Fibroblast of skin of left quadriceps (primary cell): ENCODE measurements around the gene SARNP.
A peak's percentile ranks its signal among the peaks of the same experiment; 100 is the strongest.
"Not testable (repeated sequence)": the region's sequence is repeated elsewhere in the genome, so short reads cannot be mapped to it uniquely, and the experiment has no call there.

Source experiments
- DNase-seq, 2 experiments: peaks; one replicate each; pipeline ENCODE4 v3.0.0-alpha.2; 2013; ENCODE audit warnings: low read depth in 2 of 2

Gene SARNP, protein sequence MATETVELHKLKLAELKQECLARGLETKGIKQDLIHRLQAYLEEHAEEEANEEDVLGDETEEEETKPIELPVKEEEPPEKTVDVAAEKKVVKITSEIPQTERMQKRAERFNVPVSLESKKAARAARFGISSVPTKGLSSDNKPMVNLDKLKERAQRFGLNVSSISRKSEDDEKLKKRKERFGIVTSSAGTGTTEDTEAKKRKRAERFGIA

DNA sequence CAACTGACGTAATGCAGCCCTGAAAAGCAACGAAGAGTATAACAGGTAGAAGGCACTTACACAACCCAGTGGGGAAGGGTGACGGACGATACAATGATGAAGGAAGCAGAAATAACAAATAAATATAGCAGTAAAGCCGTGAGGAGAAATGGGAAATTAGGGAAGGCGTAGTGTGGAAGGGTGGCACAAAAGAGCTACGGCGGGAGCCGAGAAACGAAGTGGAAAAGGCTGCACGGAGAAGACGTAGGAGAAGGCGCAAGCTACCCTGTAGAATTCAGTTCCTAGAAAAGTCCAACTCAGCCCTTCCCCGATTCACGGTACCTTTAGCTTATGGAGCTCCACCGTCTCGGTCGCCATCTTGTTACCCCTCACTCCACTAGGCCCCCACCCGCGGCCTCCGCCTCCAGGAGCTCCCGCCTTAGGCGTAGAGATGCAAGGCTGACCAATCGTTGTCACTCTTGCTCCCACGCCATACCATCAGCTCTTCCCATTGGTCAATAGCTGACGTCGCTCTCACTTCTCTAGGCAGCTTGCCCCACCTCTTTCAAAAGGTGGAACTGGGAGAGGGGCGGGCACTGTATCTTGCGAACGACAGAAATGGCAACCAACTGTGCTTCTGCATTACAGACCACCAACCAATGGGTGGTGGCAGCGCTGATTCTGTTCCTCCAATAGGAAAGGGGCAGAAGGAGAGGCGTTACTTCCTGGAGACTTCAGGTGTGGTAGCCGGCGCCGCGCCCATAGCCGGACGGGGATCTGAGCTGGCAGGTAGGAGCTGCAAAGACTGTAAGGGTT lies at the start of gene SARNP, which contains the start of gene ORMDL2:
TSS of gene SARNP (minus strand) at position 380 of the 795 bp plus-strand sequence. CDS start at position 357, 23 bp downstream.
TSS of gene ORMDL2 (plus strand) at position 697 of the 795 bp plus-strand sequence. CDS start 959 bp downstream, outside the sequence.
- peak; percentile 100 for DNase-seq

DNA sequence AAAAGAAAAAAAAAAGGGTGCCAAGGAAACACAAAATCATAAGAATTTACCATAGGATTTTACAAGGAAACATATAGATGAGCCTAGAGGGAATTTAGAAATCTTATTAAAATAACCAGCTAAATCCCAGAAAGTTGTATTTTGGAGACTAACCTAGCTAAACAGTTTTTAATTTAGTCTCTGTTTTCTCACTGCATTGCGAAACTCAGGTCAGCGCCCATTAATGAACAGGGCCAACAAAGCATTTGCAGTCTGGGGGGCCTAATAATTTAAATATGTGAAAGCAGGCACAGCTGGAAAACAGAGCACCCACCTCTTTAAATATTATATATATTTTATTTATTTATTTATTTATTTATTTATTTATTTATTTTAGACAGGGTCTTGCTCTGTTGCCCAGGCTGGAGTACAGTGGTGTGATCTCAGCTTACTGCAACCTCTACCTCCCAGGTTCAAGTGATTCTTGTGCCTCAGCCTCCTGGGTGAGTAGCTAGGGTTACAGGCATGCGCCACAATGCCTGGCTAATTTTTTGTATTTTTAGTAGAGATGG lies 49.0 kb upstream of the SARNP start:
- DNase-seq = not testable (repeated sequence)

DNA sequence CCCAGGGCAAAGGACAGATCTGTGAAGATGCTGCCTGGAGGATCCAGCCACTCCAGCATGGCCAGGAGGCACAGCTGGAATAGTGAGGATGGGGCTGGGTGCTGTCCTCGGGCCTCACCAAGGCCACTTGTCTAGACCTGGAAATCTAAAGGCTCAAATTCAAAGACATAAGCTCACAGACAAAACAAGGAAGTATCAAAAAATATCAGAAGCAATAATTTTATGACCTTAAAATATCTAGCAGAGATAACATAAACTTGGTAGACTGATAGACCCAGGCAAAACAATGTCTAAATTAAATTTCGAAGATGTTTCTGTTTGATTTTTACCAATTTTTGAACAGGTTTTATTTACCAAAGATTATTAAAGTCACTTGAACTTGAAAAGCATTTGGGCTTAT lies 47.8 kb upstream of the SARNP start:
- DNase-seq = no peak

DNA sequence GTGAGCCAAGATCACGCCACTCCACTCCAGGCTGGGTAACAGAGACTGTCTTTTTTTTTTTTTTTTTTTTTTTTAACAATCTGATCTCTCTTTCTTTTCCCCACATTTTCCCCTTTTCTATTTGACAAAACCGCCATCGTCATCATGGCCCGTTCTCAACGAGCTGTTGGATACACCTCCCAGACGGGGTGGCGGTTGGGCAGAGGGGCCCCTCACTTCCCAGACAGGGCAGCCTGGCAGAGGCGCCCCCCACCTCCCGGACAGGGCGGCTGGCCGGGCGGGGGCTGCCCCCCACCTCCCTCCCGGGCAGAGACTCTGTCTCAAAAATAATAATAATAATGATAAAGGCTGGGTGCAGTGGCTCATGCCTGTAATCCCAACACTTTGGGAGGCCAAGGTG lies 45.4 kb upstream of the SARNP start:
- DNase-seq = not testable (repeated sequence)

DNA sequence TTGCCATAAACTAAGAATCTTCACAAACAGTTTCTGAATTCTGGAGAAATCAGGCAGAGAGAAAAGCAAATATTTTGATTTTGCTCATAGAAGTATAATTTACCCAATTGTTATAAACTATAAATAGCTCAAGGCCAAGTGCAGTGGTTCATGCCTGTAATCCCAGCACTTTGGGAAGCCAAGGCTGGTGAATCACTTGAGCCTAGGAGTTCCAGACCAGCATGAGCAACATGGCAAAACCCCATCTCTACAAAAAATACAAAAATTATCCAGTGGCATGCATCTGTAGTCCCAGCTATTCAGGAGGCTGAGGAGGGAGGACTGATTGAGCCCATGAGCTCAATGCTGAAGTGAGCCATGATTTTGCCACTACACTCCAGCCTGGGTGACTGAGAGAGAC lies 44.8 kb upstream of the SARNP start:
- no peak for DNase-seq

DNA sequence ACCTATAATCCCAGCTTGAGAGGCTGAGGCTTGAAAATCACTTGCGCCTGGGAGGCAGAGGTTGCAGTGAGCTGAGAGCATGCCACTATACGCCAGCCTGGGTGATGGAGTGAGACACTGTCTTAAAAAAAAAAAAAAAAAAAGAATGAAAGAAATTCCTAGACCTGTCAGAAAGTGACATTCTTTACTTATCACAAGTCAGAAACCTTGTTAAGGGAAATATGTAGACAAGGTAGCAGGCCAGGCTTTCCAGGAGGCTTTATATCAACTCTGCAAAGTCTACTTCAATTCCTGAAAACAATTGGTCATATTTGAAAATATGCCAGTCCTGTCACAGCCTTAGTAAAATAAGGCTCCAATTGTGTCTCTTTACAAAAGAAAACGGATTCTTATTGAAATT lies 44.3 kb upstream of the SARNP start:
- DNase-seq = no peak

DNA sequence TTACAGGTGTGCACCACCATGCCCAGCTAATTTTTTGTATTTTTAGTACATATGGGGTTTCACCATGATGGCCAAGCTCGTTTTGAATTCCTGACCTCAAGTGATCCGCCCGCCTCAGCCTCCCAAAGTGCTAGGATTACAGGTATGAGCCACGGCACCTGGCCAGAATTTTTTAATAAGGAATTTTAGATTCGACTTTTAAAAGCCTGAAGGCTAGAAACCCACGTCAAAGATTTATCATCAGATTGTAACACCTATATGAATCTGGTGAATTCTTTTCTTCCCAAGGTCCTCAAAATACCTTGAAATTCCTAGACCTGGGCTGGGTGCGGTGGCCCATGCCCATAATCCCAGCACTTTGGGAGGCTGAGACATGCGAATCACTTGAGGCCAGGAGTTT lies 43.9 kb upstream of the SARNP start:
- DNase-seq = no peak

DNA sequence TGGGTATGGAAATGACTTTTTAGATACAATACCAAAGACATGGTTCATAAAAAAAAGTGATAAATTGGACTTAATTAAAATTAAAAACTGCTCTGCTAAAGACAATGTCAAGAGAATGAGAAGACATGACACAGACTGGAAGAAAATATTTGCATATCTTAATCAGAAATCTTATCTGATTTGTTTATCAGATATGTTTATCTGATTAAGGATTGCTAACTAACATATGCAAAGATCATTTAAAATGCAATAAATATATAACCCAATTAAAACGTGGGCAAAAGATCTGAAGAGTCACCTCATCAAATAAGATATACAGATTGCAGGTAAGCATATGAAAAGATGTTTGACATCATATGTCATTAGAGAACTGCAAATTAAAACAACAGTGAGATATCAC lies 35.2 kb upstream of the SARNP start:
- DNase-seq = no peak

DNA sequence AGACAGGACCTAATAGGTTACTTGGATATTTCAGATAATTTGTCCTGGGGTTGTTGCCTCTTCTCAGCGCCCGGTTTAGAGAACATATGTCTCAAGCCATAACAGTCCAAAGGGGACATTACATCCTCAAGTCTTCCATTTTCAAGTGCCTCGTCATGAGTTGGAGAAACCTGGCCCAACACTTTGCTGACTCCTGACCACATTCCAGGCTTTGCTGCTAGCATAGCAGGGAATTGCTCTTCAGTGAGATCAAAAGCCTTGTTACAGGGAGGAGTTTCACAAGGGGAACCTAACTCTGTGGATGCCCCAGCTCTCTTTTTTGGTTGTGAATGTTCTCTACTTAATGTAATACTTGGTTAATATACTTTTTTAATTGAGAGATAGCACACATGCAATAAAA lies 33.4 kb upstream of the SARNP start:
- DNase-seq = no peak

DNA sequence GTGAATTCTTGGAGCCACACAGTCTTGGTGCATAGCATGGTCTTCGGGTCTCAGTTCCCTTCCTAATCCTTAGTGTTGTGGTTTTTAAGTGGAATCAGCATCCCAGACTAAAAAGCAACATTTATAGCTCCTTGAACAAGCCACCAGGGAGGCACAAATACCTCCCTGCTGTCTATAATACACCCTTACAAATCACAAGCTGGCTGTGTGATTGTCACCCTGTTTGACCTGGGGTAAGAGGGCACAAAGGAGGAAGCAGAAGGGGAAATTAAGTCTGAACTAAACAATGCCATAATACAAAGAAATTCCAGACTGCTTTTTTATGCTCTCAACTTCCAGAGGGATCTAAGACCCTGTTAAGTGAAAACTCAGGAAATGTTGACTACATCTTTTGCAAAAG lies 32.9 kb upstream of the SARNP start:
- no peak for DNase-seq

DNA sequence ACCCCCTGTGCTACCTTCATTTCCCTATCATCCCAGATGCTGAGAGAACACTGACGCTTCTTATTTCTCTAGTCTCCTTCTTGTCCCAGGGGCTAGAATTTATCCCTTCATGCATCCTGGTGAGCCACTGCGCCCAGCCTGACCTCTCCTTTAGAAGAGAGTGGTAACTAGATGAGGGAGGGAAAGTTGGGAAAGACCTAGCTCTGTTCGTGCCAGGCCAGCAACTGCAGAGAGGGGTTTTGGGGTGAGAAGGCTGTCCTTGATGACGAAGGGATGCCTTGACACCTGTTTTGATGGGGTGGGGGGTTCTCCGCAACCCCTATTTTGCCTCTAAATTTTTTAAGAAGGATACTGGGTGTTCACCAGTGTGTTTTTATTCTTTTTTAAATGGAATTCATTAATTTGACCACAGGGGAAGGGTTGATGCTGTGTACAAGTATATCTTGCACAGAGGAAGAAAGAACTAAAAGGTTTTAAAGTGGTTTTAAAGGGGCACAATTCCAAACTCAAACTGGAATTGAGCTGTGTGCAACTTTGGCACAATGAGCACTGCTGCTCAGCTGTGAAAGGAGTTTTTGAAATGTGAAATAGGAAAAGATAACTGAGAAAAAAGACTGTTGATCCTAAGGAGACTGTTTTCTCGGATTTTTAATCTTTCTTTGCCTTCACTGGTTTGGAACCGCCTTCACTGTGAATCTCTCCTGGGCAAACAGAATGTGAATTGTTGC lies 32.3 kb upstream of the SARNP start:
- DNase-seq = no peak

DNA sequence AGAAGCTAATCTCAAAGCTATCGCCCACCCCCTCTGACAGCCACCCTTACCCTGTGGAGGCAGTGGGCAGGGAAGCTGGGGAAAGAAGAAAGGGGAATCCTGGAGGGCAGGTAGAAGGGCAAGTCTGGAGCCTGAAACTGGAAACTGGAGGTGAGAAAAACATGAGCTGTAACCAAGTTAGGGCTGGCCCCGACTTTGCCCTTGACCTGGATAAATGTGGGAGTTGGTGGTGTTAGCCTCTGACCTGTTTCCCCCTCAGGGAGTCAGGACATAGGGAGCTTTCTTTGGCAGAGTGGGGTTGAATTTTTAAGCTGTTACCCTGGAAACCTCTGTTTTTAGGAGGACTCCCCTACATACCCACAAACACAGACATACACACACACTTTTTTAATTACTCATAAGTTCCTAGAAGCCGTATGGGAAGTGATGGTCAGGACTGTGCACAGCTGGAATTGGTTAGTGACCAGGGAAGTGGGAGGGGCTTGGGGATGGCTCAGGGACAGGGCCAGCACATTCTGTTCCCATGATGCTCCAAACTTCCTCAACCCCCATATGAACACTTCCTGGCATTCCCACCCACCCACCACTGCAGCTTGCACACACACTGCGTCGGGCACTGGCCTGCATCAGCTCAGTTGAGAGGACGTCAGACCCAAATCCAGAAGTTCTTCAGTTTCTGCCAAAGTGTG lies 30.2 kb upstream of the SARNP start:
- peak; percentile 99 for DNase-seq

DNA sequence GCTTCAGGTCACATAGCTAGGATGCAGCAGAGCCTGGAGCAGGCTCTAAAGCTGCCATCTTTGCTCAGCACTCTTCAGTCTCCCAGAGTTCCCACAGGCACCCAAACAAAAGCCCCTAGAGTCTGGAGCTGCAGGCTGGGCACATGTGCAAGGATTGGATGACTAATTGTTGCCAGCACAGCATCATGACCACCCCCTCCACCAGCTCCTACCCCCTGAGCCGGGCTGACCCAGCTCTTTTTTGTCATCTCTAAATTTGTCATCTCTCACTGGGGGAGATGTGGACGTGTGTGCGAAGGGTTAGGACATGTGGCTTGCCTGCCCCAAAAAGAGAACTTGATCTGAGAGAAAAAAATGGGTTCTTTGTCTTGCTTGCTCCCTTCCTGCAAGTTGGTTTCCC lies 29.5 kb upstream of the SARNP start:
- peak; percentile 46 to 52 for DNase-seq

DNA sequence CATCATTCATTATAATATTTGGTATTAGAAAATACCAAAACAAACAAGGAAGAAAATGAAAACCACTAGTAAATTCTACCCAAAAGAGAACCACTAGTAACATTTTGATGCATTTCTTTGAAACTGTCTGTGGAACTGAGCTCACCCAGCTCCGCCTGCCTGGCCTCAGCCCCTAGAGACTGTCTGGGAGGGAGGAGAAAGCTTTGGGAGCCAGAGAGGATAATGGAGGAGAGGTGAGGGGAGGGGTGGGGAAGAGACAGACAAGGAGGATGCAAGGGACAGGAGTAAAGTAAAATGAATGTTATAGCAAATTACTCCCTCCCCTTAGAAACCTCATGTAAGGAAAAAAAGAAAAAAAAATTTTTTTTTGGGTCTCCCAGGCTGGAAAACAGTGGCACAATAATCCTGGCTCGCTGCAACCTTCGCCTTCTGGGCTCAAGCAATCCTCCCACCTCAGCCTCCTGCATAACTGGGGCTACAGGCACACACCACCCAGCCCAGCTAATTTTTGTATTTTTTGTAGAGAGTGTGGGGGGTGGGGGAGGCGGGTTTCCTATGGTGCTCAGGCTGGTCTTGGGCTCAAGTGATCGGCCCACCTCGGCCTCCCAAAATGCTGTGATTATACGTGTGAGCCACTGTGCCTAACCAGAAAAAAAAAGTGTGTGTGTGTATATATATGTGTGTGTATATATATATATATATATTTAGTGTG lies 28.4 kb upstream of the SARNP start:
- DNase-seq = no peak

DNA sequence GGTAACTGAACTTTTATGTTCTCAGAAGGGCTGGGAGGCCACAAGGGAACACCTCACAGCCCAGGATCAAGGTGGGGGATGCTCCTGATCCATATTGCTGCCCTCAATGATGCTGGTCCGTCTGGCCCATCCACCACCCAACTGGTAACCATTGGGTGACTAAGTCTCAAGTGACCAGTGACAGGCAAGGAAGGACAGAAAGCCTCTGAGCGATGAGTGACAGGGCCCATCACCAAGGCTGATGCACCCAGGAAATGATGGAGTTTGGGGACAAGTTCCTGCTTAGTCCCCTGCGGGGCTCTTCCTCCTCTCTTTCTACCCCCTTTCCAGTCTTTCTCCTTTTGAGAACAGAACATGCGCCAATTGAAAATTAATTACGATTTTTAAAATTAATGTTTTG lies 27.8 kb upstream of the SARNP start:
- no peak for DNase-seq

DNA sequence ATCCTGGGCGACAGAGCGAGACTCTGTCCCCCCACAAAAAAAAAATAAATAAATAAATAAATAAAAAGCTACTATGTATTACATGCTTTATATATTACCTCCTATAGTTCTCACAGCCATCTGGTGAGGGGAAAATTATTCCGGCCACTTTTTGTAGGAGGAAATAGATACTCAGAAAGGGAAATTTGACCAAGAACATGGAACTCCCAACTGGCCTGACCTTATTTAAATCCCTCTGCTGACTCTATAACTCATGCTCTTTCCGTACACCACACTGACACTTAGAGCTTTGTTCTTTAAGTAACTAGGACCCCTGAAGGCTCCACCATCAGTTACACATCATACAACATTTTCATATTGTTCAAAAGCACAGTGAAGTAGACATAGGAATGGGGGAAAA lies 27.4 kb upstream of the SARNP start:
- DNase-seq = no peak

DNA sequence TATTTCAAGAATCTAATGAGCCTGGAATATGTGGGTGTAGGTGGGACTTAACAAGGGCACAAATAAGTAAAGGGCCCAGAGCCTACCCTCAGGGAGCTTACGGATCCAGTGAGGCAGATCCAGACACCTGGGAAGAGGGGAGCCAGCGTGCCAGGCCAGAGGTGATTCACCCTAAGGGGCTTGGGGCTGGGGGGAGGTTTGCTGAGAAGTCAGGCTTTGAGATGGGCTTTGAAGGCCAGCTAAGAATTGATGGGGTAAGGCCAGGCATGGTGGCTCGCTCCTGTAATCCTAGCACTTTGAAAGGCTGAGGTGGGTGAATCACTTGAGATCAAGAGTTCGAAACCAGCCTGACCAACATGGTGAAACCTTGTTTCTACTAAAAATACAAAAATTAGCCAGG lies 25.9 kb upstream of the SARNP start:
- no peak for DNase-seq

DNA sequence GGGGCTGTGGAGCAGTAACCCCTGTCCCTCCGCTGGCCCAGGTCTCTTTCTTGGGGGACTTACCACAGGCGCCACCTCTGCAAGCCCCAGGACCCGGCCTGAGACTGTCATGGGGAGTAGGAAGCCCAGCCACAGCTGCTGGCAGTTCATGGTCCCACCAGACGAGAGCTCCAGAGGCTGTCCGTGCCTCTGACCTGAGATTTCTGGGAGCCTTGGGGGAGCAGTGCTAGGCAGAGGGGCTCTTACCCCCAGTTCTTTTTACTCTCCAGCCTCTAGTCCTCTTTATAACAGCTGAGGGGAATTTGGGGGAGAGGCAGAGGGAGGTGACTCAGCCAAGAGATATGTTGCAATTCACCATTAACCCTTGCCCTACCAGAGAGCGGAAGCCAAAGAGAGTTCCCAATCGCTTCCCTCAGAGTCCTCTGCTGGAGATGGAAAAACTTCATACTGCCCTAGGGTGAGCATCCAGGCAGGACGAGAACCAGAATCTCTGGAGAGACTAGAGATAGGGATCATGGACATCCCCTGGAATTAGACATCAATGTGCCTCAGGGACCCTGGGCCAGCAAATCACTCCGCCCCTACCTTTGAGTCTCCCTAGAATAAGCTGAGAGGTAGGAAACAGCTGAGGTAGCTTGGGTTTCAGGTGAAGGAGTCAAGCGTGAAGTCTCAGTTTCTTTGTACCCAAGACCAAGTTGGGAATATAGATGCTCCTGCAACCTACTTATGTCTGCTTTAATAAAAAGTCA lies 25.3 kb upstream of the SARNP start, which contains the start of gene MMP19:
TSS of gene MMP19 (minus strand) at position 256 of the 749 bp plus-strand sequence. CDS start at position 150, 106 bp downstream.
- DNase-seq = peak; percentile 65 to 66

DNA sequence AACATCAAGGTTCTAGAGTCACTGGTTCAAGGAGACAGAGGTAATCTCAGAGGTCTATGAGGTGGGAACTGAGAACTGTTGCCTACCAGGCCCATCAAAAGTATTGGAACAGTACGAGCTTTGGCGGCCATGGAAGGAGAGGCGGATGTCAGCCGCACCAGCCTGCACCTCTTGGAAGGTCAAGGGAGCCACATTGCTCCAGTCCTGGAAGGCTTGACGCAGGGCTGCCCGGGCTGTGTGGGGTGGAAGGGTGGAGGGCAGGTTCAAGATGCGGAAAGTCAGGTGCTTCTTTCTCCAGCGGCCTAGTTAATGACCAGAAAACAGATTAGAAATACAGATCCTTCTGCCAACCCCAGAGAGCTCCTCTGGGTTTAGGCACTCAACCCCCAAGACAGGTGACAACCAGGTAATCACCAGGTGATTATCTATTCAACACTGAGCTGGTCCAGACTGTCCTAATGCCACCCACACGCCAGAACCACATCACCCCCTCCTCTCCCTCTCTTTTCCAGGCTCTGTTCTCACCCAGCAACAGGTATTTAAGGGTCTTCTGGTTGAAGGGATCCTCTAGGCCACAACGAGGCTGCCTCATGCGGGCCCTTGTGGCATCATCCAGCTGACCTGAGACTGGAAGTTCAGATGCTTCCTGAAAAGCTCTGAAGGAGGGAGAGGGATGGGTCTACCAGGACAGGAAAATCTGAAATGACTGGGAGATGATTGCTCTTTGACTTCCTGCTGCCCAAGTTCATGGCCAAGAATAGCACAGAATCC lies 23.2 kb upstream of the SARNP start:
- DNase-seq = no peak
